AG04449 (cell line): ENCODE measurements around the gene POU5F1.
"Not testable (repeated sequence)": the region's sequence is repeated elsewhere in the genome, so short reads cannot be mapped to it uniquely, and the experiment has no call there.

Experiments used
- CTCF ChIA-PET: fragments of 350-600 bp; formaldehyde crosslinking; extraction: SDS; loops from one replicate; lab custom pipeline; 2021; ENCODE audit warnings: antibody characterized with exemption; lab: Yijun Ruan, JAX
- POLR2A ChIA-PET: fragments of 400-600, 350-600 bp; formaldehyde crosslinking; extraction: SDS; loops from one replicate; lab custom pipeline; 2020; ENCODE audit warnings: antibody characterized with exemption, inconsistent platforms; lab: Yijun Ruan, JAX
- DNase-seq: peaks from one replicate; pipeline ENCODE4 v3.0.0-alpha.2; 2010; ENCODE audit warnings: low read depth, low spot score
- H3K4me3 ChIP-seq: 2 replicates; pipeline ENCODE4 v1.5.1; 2011; ENCODE audit warnings: low read depth, mild to moderate bottlenecking, control low read depth, low read length
- CTCF ChIP-seq: IDR thresholded peaks from one replicate; pipeline ENCODE4 v1.5.1; 2011; ENCODE audit warnings: mild to moderate bottlenecking, moderate library complexity, low read length, control low read depth, inconsistent platforms; ENCODE audit not compliant: insufficient read depth; ENCODE audit errors: missing control alignments

POU5F1 gene

GRCh38 chr6:31193206-31193605 lies 22.7 kb upstream of the POU5F1 start:
- no peak overlapping the region for H3K4me3 ChIP-seq
- CTCF ChIA-PET, result interaction anchor here (0.8 to 13.7 kb wide), 12 partner anchors 10 to 174 kb away, joined by 3 to 505 read pairs (median 9); partner anchors contain the start of genes CCHCR1 and PSORS1C2
- no peak for DNase-seq
- POLR2A ChIA-PET, result interaction anchor here (1.4 kb wide), 1 partner anchor 35 kb away, joined by 4 read pairs; the partner anchor contains the start of gene TCF19
- TF ChIP-seq CTCF, result no peak

- H3K4me3 ChIP-seq, DNase-seq: not testable (repeated sequence)
- CTCF ChIA-PET, result interaction anchor here (0.7 to 13.7 kb wide), 25 partner anchors 8 to 277 kb away, joined by 3 to 505 read pairs (median 4); partner anchors contain the start of genes CCHCR1, PSORS1C1 and PSORS1C2
- POLR2A ChIA-PET, result interaction anchor here (0.7 to 1.4 kb wide), 4 partner anchors 34 to 254 kb away, joined by 3 to 4 read pairs (median 4); partner anchors contain the start of gene TCF19
- TF ChIP-seq CTCF, result peak; percentile 61
Measured at GRCh38 chr6:31192431-31193105, 22.1 kb upstream of the POU5F1 start.

GRCh38 chr6:31190488-31190887 lies 20.0 kb upstream of the POU5F1 start:
- ChIA-PET CTCF (interaction anchor here (0.6 to 13.7 kb wide), 3 partner anchors 47 to 176 kb away, joined by 3 to 505 read pairs (median 112); partner anchors contain the start of gene PSORS1C2), POLR2A (no interaction called here)
- no peak for TF ChIP-seq CTCF

GRCh38 chr6:31189223-31189622 lies 18.7 kb upstream of the POU5F1 start:
- POLR2A ChIA-PET, result interaction anchor here (0.7 kb wide), 1 partner anchor 1619 kb away, joined by 3 read pairs; no protein-coding TSS in a partner anchor
- H3K4me3 ChIP-seq, DNase-seq: not testable (repeated sequence)
- CTCF ChIA-PET, result interaction anchor here (11.6 to 13.7 kb wide), 2 partner anchors 46 to 64 kb away, joined by 112 to 505 read pairs; partner anchors contain the start of gene PSORS1C2

More at GRCh38 chr6:31190488-31190887, 20.0 kb upstream of the POU5F1 start:
- DNase-seq, result no peak
- no peak overlapping the region for H3K4me3 ChIP-seq

GRCh38 chr6:31187780-31188194 lies 17.3 kb upstream of the POU5F1 start:
- DNase-seq, result no peak
- no peak for TF ChIP-seq CTCF
- POLR2A ChIA-PET, result no interaction called here
- H3K4me3 ChIP-seq, result no peak overlapping the region
- CTCF ChIA-PET, result interaction anchor here (1.1 to 13.7 kb wide), 3 partner anchors 9 to 60 kb away, joined by 4 to 505 read pairs (median 7); partner anchors contain the start of gene PSORS1C2

- DNase-seq, result no peak
- POLR2A ChIA-PET, result no interaction called here
- no peak for TF ChIP-seq CTCF
- H3K4me3 ChIP-seq, result no peak overlapping the region
- CTCF ChIA-PET, result interaction anchor here (1.8 to 13.7 kb wide), 2 partner anchors 10 to 43 kb away, joined by 7 to 505 read pairs; partner anchors contain the start of gene PSORS1C2
Measured at GRCh38 chr6:31186052-31186734, 15.7 kb upstream of the POU5F1 start.

GRCh38 chr6:31185695-31186051 lies 15.2 kb upstream of the POU5F1 start:
- DNase-seq, POLR2A ChIA-PET, H3K4me3 ChIP-seq, CTCF ChIA-PET: not testable (repeated sequence)

GRCh38 chr6:31183859-31184258 lies 13.4 kb upstream of the POU5F1 start:
- POLR2A ChIA-PET, DNase-seq, H3K4me3 ChIP-seq: not testable (repeated sequence)
- CTCF ChIA-PET, result interaction anchor here (0.8 to 2.8 kb wide), 11 partner anchors 8 to 182 kb away, joined by 3 to 10 read pairs (median 5); no protein-coding TSS in a partner anchor

GRCh38 chr6:31183287-31183686 lies 12.8 kb upstream of the POU5F1 start:
- H3K4me3 ChIP-seq, POLR2A ChIA-PET, DNase-seq: not testable (repeated sequence)
- CTCF ChIA-PET, result interaction anchor here (1.0 to 2.8 kb wide), 7 partner anchors 9 to 183 kb away, joined by 3 to 10 read pairs (median 5); no protein-coding TSS in a partner anchor
